Peyer's patch (tissue), 4 donors: ENCODE data around the gene PPID.

Experiments
- POLR2A ChIP-seq, 2 donors: fragments of 450-650 bp; IDR thresholded peaks; one replicate each; pipeline ENCODE4 v1.5.1; 2017; ENCODE audit warnings: antibody characterized with exemption in 2 of 2, mild to moderate bottlenecking in 2 of 2, moderate library complexity in 2 of 2
- TF ChIP-seq, protein P1 (sequence below), 6 experiments: fragments of 450-650 bp in 4 of 6; fragments of 200-600 bp in 2 of 6; sonication (generic) in 1 of 6; IDR thresholded peaks; one replicate each; pipeline ENCODE4 v1.5.1; 2017 to 2019; ENCODE audit warnings: antibody characterized with exemption in 6 of 6, mild to moderate bottlenecking in 3 of 6, moderate library complexity in 1 of 6

DNA sequence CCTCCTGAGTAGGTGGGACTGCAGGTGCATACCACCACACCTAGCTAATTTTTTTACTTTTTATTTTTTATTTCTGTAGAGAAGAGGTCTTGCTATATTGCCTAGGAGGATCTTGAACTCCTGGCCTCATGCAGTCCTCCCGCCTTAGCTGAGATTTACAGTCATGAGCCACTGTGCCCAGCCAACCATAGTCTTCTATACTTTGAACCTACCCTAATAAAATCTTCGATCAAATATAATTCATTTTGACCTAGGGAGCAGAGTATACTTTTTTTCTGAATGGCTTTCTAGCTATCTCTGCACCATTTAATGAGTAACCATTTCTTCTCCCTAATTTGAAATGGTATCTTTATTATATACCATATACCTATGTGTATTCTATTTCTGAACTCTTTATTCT is 44.4 kb downstream of the PPID start:
- TF ChIP-seq, protein P1, sequence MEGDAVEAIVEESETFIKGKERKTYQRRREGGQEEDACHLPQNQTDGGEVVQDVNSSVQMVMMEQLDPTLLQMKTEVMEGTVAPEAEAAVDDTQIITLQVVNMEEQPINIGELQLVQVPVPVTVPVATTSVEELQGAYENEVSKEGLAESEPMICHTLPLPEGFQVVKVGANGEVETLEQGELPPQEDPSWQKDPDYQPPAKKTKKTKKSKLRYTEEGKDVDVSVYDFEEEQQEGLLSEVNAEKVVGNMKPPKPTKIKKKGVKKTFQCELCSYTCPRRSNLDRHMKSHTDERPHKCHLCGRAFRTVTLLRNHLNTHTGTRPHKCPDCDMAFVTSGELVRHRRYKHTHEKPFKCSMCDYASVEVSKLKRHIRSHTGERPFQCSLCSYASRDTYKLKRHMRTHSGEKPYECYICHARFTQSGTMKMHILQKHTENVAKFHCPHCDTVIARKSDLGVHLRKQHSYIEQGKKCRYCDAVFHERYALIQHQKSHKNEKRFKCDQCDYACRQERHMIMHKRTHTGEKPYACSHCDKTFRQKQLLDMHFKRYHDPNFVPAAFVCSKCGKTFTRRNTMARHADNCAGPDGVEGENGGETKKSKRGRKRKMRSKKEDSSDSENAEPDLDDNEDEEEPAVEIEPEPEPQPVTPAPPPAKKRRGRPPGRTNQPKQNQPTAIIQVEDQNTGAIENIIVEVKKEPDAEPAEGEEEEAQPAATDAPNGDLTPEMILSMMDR (IDR thresholded peaks at IDR 0.05), result no peak
- TF ChIP-seq POLR2A (IDR thresholded peaks at IDR 0.05), result no peak
